Stomach smooth muscle (tissue), 2 donors: ENCODE data around the gene PRUNE2.

Experiments
- H3K27ac ChIP-seq: one replicate; pipeline ENCODE4 v1.7.0; 2013; ENCODE audit warnings: mild to moderate bottlenecking, low read length, inconsistent platforms
- H3K27me3 ChIP-seq, 2 donors: one replicate each; pipeline ENCODE4 v1.7.0; 2013; ENCODE audit warnings: low read length in 2 of 2; ENCODE audit not compliant: insufficient read depth in 2 of 2, control insufficient read depth in 1 of 2
- H3K36me3 ChIP-seq, 2 donors: one replicate each; pipeline ENCODE4 v1.7.0; 2013; ENCODE audit warnings: low read length in 2 of 2; ENCODE audit not compliant: control insufficient read depth in 2 of 2, insufficient read depth in 2 of 2
- H3K4me1 ChIP-seq: one replicate; pipeline ENCODE4 v1.7.0; 2013; ENCODE audit warnings: low read length; ENCODE audit not compliant: control insufficient read depth, insufficient read depth
- H3K4me3 ChIP-seq, 2 donors: one replicate each; pipeline ENCODE4 v1.7.0; 2013; ENCODE audit warnings: low read length in 2 of 2
- H3K9ac ChIP-seq, 2 donors: one replicate each; pipeline ENCODE4 v1.7.0; 2013; ENCODE audit warnings: low read length in 2 of 2, mild to moderate bottlenecking in 1 of 2
- H3K9me3 ChIP-seq, 2 donors: one replicate each; pipeline ENCODE4 v1.7.0; 2013; ENCODE audit warnings: low read length in 2 of 2; ENCODE audit not compliant: control insufficient read depth in 2 of 2
- donor health status: healthy.
- donor health status: Pancreatic carcinoma.

Gene PRUNE2

GRCh38 chr9:76657265-76657664, 248.6 kb downstream of the PRUNE2 start:
- Histone ChIP-seq H3K4me3 (no peak overlapping the region), H3K27ac (no peak overlapping the region), H3K36me3 (peaks cover 12 to 15% of the 10 kb centered on the region in 2 donors), H3K4me1 (no peaks in the 10 kb centered on the region), H3K9ac (no peak overlapping the region), H3K27me3 (no peaks in the 10 kb centered on the region), H3K9me3 (no peaks in the 10 kb centered on the region)

GRCh38 chr9:76655971-76656370, 249.9 kb downstream of the PRUNE2 start:
- Histone ChIP-seq H3K9me3 (no peaks in the 10 kb centered on the region), H3K27me3 (no peaks in the 10 kb centered on the region), H3K9ac (no peak overlapping the region), H3K4me3 (no peak overlapping the region), H3K36me3 (peaks cover 8 to 19% of the 10 kb centered on the region in 2 donors), H3K27ac (no peak overlapping the region), H3K4me1 (peaks cover 5% of the 10 kb centered on the region)

GRCh38 chr9:76655121-76655541, 250.8 kb downstream of the PRUNE2 start:
- Histone ChIP-seq H3K36me3 (peaks cover 8 to 21% of the 10 kb centered on the region in 2 donors), H3K4me3 (no peak overlapping the region), H3K9me3 (no peaks in the 10 kb centered on the region), H3K27ac (no peak overlapping the region), H3K27me3 (no peaks in the 10 kb centered on the region), H3K4me1 (peaks cover 5% of the 10 kb centered on the region), H3K9ac (no peak overlapping the region)

GRCh38 chr9:76654575-76654974, 251.3 kb downstream of the PRUNE2 start:
- H3K4me1 ChIP-seq = peaks cover 5% of the 10 kb centered on the region
- H3K27ac ChIP-seq = no peak overlapping the region
- no peak overlapping the region for H3K9ac ChIP-seq
- H3K36me3 ChIP-seq = peaks cover 8 to 21% of the 10 kb centered on the region in 2 donors
- no peaks in the 10 kb centered on the region for H3K27me3 ChIP-seq
- no peak overlapping the region for H3K4me3 ChIP-seq
- no peaks in the 10 kb centered on the region for H3K9me3 ChIP-seq

- H3K9ac ChIP-seq = no peak overlapping the region
- peaks cover 5% of the 10 kb centered on the region for H3K4me1 ChIP-seq
- H3K4me3 ChIP-seq = no peak overlapping the region
- H3K27ac ChIP-seq = no peak overlapping the region
- H3K27me3 ChIP-seq = no peaks in the 10 kb centered on the region
- H3K36me3 ChIP-seq = peaks cover 8 to 21% of the 10 kb centered on the region in 2 donors
- no peaks in the 10 kb centered on the region for H3K9me3 ChIP-seq
These were observed 251.9 kb downstream of the PRUNE2 start for GRCh38 chr9:76654051-76654461.

- Histone ChIP-seq H3K4me1 (peaks cover 5% of the 10 kb centered on the region), H3K27ac (no peak overlapping the region), H3K27me3 (no peaks in the 10 kb centered on the region), H3K4me3 (no peak overlapping the region), H3K36me3 (peaks cover 17 to 25% of the 10 kb centered on the region in 2 donors), H3K9ac (no peak overlapping the region), H3K9me3 (no peaks in the 10 kb centered on the region)
These were observed 253.0 kb downstream of the PRUNE2 start for GRCh38 chr9:76652894-76653293.

GRCh38 chr9:76651119-76651705, 254.7 kb downstream of the PRUNE2 start:
- H3K27ac ChIP-seq = no peak overlapping the region
- no peaks in the 10 kb centered on the region for H3K9me3 ChIP-seq
- H3K27me3 ChIP-seq = no peaks in the 10 kb centered on the region
- peak overlapping the region; percentile 23 to 26 for H3K4me3 ChIP-seq
- peaks cover 5% of the 10 kb centered on the region for H3K4me1 ChIP-seq
- peaks cover 19 to 21% of the 10 kb centered on the region in 2 donors for H3K36me3 ChIP-seq
- H3K9ac ChIP-seq = no peak overlapping the region

- Histone ChIP-seq H3K4me1 (peaks cover 5% of the 10 kb centered on the region), H3K27ac (no peak overlapping the region), H3K9ac (no peak overlapping the region)
These were observed 255.2 kb downstream of the PRUNE2 start for GRCh38 chr9:76650692-76651091.

GRCh38 chr9:76649894-76650293, 256.0 kb downstream of the PRUNE2 start:
- Histone ChIP-seq H3K9ac (no peak overlapping the region), H3K36me3 (peaks cover 19% of the 10 kb centered on the region in 2 donors), H3K9me3 (no peaks in the 10 kb centered on the region)

More at GRCh38 chr9:76650692-76651091, 255.2 kb downstream of the PRUNE2 start:
- Histone ChIP-seq H3K9me3 (no peaks in the 10 kb centered on the region), H3K36me3 (peaks cover 19 to 21% of the 10 kb centered on the region in 2 donors), H3K4me3 (no peak overlapping the region), H3K27me3 (no peaks in the 10 kb centered on the region)

GRCh38 chr9:76646249-76646648, 259.7 kb downstream of the PRUNE2 start:
- Histone ChIP-seq H3K27ac (no peak overlapping the region), H3K4me1 (no peaks in the 10 kb centered on the region), H3K9me3 (no peaks in the 10 kb centered on the region), H3K9ac (no peak overlapping the region), H3K36me3 (peaks cover 26 to 40% of the 10 kb centered on the region in 2 donors), H3K27me3 (no peaks in the 10 kb centered on the region), H3K4me3 (no peak overlapping the region)

More at GRCh38 chr9:76649894-76650293, 256.0 kb downstream of the PRUNE2 start:
- H3K4me3 ChIP-seq = no peak overlapping the region
- H3K27me3 ChIP-seq = no peaks in the 10 kb centered on the region
- no peak overlapping the region for H3K27ac ChIP-seq
- H3K4me1 ChIP-seq = peaks cover 5% of the 10 kb centered on the region

GRCh38 chr9:76644647-76645250, 261.2 kb downstream of the PRUNE2 start:
- no peaks in the 10 kb centered on the region for H3K4me1 ChIP-seq
- peaks cover 31 to 46% of the 10 kb centered on the region in 2 donors for H3K36me3 ChIP-seq
- no peaks in the 10 kb centered on the region for H3K27me3 ChIP-seq
- no peak overlapping the region for H3K9ac ChIP-seq
- H3K4me3 ChIP-seq = no peak overlapping the region
- H3K27ac ChIP-seq = no peak overlapping the region
- no peaks in the 10 kb centered on the region for H3K9me3 ChIP-seq
